Fibroblast of pulmonary artery (primary cell): ENCODE data around the gene HSD17B11.
A peak's percentile ranks its signal among the peaks of the same experiment; 100 is the strongest.
"Not testable (repeated sequence)": the region's sequence is repeated elsewhere in the genome, so short reads cannot be mapped to it uniquely, and the experiment has no call there.

ENCODE experiments used
- DNase-seq: peaks from one replicate; pipeline ENCODE4 v3.0.0-alpha.2; 2010; ENCODE audit warnings: low read depth
- H3K4me3 ChIP-seq: replicated peaks from 2 replicates; pipeline ENCODE4 v1.5.1; 2011; ENCODE audit warnings: low read depth, mild to moderate bottlenecking, control low read depth, low read length, moderate library complexity
- TF ChIP-seq, protein P1 (sequence below): IDR thresholded peaks from 2 replicates; pipeline ENCODE4 v1.5.1; 2011; ENCODE audit warnings: mild to moderate bottlenecking, control low read depth, low read length, inconsistent platforms; ENCODE audit errors: missing control alignments

HSD17B11 gene

DNA sequence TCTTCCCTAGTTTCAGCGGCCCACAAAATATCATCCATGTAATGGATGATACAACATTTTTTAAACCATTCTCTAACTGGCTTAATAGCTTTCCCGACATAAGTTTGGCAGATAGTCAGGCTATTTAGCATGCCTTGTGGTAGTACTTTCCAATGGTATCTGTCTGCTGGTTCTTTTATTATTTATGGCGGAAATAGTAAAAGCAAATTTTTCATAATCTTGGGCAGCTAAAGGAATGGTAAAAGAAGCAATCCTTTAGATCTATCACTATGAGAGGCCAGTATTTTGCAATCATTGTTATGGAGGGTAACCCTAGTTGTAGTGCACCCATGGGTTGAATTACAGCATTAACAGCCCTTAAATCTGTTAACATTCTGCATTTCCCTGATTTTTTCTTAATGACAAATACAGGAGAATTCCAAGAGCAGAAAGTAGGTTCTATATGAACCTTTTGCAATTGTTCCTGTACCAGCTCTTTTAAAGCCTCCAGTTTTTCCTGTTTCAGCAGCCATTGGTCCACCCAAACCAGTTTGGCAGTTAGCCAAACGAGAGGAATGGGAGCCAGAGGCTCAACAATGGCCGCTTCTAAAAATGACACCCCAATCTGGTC is 14.3 kb upstream of the HSD17B11 start:
- H3K4me3 ChIP-seq = no peak overlapping the region
- TF ChIP-seq, protein P1, sequence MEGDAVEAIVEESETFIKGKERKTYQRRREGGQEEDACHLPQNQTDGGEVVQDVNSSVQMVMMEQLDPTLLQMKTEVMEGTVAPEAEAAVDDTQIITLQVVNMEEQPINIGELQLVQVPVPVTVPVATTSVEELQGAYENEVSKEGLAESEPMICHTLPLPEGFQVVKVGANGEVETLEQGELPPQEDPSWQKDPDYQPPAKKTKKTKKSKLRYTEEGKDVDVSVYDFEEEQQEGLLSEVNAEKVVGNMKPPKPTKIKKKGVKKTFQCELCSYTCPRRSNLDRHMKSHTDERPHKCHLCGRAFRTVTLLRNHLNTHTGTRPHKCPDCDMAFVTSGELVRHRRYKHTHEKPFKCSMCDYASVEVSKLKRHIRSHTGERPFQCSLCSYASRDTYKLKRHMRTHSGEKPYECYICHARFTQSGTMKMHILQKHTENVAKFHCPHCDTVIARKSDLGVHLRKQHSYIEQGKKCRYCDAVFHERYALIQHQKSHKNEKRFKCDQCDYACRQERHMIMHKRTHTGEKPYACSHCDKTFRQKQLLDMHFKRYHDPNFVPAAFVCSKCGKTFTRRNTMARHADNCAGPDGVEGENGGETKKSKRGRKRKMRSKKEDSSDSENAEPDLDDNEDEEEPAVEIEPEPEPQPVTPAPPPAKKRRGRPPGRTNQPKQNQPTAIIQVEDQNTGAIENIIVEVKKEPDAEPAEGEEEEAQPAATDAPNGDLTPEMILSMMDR = no peak
- no peak for DNase-seq

DNA sequence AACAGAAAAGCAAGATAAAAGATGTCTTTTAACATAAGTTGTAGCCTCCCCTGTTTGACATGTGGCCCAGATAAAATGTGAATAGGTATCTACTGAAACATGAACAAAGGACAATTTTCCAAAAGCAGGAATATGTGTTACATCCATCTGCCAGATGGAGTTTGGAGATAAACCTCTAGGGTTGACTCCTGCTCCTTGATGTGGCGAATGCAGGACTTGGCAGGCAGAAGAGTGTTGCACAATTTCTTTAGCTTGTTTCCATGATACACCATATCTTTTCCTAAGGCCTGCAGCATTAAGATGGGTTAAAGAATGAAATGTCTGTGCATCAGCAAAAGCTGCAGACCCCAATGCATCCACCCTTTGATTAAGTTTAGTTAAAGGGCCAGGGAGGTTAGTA is 12.7 kb upstream of the HSD17B11 start:
- not testable (repeated sequence) for H3K4me3 ChIP-seq
- DNase-seq = peak; percentile 61

DNA sequence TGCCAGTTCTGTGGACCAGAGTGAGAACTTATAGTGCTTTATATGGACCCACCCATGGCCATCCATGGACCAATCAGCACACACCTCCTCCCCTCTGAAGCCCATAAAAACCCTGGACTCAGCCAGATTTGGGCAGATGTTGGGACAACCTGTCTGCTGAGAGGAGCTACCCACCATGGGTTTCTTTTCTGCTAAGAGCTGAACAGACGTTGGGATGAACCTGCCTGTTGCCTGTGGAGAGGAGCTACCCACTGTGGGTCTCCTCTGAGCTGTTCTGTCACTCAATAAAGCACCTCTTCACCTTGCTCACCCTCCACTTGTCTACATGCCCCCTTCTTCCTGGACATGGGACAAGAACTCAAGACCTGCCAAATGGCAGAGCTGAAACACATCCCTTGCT is 9.0 kb upstream of the HSD17B11 start:
- DNase-seq = no peak
- TF ChIP-seq, protein P1 = no peak
- H3K4me3 ChIP-seq = no peak overlapping the region

DNA sequence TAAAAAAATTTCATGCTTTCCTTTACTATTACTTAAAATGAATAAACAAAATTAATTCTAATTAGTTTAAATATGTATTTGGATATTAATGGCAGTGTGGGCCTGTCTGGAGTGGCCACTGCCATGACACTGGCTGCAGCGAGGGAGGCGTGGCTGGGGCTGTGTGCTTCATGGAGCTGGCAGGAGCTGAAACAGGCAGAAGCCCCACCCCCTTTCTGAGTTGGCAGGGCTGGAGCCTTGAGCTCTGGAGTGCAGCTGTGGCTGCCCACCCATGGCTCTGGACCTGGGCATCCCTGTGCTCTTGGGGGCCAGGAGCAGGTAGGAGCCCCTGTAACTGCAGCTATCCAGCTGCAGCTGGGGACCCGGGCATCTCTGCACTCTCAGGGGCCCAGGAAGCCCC is 8.2 kb upstream of the HSD17B11 start:
- TF ChIP-seq, protein P1 = no peak
- DNase-seq = no peak
- H3K4me3 ChIP-seq = no peak overlapping the region

DNA sequence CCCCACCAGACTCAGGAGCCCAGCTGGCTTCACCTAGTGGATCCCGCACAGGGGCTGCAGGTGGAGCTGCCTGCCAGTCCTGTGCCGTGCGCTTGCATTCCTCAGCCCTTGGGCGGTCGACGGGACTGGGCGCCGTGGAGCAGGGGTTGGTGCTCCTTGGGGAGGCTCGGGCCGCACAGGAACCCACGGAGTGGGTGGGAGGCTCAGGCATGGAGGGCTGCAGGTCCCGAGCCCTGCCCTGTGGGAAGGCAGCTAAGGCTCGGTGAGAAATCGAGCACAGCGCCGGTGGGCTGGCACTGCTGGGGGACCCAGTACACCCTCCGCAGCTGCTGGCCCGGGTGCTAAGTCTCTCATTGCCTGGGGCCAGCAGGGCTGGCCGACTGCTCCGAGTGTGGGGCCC is 4.9 kb upstream of the HSD17B11 start:
- not testable (repeated sequence) for DNase-seq, H3K4me3 ChIP-seq

DNA sequence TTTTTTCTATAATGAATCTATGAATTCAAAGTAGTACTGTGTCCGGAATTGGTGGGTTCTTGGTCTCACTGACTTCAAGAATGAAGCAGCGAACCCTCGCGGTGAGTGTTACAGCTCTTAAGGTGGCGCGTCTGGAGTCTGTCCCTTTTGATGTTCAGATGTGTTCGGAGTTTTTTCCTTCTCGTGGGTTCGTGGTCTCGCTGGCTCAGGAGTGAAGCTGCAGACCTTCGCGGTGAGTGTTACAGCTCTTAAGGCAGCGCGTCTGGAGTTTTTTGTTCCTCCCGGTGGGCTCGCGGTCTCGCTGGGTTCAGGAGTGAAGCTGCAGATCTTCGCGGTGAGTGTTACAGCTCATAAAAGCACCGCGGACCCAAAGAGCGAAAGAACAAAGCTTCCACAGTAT is 4.1 kb upstream of the HSD17B11 start:
- DNase-seq = not testable (repeated sequence)

DNA sequence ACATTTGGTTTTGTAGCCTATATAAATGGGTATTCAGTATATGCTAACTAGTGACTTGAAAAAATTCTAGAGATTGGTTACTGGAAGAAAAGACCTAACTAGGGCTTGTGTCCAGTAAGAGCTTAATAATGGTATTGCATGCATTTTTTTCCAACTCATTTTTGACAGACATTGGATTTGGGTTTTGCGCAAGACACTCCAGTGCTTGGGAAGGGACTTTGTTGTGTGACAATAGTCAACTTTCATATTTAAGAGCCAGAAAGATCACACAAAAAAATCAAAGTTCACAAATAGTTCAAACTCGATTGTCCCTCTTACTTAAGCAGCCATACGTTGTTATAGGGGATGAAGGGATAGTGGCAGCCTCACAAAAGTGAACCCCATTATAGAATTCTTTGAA is 1.2 kb upstream of the HSD17B11 start:
- no peak overlapping the region for H3K4me3 ChIP-seq
- TF ChIP-seq, protein P1 = no peak
- no peak for DNase-seq

More for the DNA sequence above, 4.1 kb upstream of the HSD17B11 start:
- H3K4me3 ChIP-seq = not testable (repeated sequence)

DNA sequence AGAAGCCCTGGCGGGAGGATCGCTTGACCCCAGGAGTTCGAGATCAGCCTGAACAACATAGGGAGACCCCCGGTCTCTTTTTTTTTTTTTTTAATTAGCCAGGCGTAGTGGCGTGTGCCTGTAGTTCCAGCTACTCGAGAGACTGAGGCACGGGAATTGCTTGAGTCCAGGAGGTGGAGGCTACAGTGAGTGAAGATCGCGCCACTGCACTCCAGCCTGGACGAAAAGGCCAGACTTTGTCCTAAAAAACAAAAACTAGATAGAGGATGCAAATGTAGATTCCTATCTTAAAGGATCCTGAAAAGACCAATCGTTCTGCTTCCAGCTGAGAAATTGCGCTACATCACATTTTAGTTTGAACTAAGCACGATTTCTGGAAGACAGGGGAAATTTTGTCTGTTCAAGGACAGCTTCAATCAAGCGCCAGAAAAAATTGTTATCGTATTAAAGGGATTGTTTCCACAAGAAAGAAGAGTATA is 627 bp upstream of the HSD17B11 start:
- TF ChIP-seq, protein P1 = no peak
- H3K4me3 ChIP-seq = peak overlapping the region; percentile 76
- DNase-seq = no peak

DNA sequence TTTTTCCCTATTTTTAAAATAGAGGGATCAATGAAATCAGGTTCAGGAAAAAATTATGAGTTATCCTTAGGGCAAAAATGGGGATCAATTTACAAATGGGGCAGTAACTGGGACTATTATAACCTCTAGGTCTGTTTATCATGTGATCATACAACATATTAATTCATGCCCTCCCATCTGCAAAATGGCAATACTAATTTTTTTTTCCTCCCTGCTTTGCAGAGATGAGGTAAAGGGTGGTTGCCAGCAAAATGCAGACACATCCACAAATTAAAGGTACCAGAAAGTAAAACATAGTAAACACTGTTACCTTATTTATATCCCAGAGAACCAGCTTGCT is 467 bp downstream of the HSD17B11 start:
- TF ChIP-seq, protein P1 = no peak
- DNase-seq = no peak
- peak overlapping the region; percentile 76 for H3K4me3 ChIP-seq

DNA sequence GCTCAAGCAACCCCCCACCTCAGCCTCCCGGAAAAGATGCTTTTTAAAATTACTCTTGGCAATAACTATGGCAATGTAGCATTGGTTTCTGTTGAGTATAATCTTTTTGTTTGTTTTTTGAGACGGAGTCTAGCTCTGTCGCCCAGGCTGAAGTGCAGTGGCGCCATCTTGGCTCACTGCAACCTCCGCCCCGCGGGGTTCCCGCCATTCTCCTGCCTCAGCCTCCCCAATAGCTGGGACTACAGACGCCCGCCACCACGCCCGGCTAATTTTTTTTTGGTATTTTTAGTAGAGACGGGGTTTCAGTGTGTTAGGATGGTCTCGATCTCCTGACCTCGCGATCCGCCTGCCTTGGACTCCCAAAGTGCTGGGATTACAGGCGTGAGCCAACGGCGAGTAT is 933 bp downstream of the HSD17B11 start:
- DNase-seq = not testable (repeated sequence)
- peak overlapping the region; percentile 76 for H3K4me3 ChIP-seq
